Fibroblast of gingiva (primary cell): ENCODE results near the gene CCDC194.
A peak's percentile ranks its signal among the peaks of the same experiment; 100 is the strongest.
"Not testable (repeated sequence)": the region's sequence is repeated elsewhere in the genome, so short reads cannot be mapped to it uniquely, and the experiment has no call there.

Experiments used
- DNase-seq: peaks from one replicate; pipeline ENCODE4 v3.0.0-alpha.2; 2011; ENCODE audit warnings: low read depth

CCDC194 gene

GRCh38 chr19:17370026-17370587 is 23.9 kb downstream of the CCDC194 start:
- DNase-seq, result peak; percentile 65

DNA sequence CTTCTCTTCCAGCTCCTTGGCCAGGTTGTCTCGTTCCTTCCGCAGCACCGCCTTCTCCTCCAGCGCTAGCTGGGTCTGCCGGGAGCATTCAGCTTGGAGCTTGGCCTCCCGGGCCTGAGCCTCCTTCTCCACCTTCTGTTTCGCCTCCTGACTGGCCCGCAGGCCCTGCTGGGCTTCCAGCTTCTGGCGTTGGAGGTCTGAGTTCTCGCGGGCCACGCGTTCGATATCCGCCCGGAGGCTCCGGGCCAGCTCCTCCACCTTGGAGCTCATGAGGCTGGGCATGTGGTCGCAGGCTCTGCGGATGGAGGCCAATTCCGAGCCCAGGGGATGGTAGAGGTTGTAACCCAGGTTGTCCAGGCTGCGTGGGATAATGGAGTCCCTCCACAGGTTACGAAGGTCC is 28.6 kb downstream of the CCDC194 start:
- no peak for DNase-seq

DNA sequence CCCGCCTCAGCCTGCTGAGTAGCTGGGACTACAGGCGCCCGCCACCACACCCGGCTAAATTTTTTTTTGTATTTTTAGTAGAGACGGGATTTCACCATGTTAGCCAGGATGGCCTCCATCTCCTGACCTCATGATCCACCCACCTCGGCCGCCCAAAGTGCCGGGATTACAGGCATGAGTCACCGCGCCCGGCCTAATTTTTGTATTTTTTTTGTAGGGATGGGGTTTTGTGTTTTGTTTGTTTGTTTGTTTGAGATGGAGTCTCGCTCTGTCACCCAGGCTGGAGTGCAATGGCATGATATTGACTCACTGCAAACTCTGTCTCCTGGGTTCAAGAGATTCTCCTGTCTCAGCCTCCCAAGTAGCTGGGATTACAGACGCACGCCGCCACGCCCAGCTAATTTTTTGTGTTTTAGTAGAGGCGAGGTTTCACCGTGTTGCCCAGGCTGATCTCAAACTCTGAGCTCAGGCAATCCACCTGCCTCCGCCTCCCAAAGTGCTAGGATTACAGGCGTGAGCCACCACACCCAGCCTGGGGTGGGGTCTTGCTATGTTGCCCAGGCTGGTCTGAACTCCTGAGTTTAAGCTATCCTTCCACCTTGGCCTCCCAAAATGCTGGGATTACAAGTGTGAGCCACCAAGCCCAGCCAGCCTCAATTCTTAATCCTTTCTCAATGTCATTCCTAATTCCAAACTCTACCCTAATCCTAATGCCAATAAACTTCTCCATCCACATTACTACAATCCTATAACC is 30.0 kb downstream of the CCDC194 start:
- DNase-seq, result not testable (repeated sequence)

DNA sequence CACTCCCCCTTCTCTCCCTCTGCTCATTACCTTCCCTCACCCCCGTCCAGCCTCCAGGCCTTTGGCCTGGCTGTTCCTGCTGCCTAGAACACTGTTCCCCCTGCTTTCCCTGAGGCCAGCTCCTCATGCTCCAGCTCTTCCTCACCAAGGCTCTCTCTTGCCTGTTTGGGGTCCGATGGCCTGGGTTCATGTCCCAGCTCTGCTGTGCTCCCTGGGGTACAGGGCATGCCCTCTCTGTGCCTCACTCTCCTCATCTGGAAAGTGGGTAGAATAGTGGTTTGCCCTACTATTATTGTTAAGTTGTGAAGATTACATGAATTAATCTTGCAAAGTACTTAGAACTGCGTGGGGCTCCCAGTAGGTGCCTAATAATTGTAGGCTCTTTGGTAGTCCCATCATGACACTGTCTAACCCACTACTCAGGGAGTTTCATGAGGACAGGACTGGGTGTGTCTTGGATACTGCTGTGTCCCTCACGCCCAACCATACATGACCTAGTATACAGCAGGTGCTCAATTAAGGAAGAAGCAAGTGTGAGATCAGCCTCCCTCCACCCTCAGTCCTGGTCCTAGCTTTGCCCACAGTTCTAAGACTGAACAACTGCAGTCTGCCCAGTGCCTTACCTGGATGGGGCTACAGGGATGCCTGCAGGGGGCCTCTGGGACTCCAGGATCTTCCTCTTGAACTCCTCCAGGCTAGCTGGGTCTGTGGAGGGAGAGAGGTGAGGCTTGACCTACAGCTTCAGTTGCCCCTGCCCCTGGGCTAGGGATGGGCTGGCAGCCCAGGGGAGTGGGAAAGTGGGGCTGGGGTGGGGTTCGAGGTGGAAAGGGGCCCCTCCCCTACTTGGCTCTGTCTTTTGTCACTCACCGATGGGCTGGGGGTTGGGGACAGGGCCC is 33.8 kb downstream of the CCDC194 start:
- no peak for DNase-seq

DNA sequence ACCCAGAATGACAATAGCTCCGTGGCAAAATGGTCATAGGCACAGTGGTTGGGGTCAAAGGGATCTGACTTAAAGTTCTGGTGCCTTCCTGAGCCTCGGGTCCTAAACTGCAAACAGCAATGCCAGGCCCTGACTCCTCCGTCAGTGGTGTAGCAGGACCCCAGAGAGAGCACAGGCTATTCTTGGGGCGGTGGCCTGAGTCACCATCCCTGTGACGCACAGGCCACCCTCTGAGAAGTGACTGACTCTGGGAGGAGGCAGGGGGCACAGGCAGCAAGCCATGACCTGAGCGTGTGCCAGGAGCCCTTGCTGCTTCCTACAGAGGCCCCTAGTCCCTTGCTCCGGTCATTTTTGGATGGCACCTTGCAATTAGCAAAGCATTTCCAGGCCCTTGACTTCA is 35.6 kb downstream of the CCDC194 start:
- peak; percentile 51 for DNase-seq

DNA sequence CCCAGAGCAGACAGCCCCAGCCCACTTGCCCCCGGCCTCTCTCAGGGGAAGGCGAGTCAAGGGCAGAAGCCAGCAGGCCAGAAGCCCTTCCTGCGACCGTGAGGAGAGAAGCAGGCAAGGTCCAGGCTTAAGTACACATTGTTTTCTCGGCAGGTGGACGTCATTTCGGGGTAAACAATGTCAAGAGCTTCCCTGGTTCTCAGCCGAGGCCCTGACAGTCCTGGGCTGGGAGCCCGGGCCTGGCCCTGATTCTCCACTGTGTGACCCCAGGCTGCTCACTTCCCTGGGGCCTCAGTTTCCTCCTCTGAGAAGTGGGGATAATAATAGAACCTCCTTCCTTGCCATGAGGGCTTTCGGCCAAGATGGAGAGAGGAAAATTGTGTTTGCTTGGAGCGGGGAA is 36.3 kb downstream of the CCDC194 start:
- no peak for DNase-seq

GRCh38 chr19:17357078-17357666 is 36.8 kb downstream of the CCDC194 start:
- DNase-seq, result no peak

- DNase-seq, result no peak
These were observed 40.6 kb downstream of the CCDC194 start for GRCh38 chr19:17353386-17353785.

- no peak for DNase-seq
These were observed 41.3 kb downstream of the CCDC194 start for GRCh38 chr19:17352608-17353280.

GRCh38 chr19:17351815-17352435 is 42.1 kb downstream of the CCDC194 start:
- DNase-seq, result no peak

GRCh38 chr19:17348700-17349099 is 45.3 kb downstream of the CCDC194 start:
- DNase-seq, result peak; percentile 62

DNA sequence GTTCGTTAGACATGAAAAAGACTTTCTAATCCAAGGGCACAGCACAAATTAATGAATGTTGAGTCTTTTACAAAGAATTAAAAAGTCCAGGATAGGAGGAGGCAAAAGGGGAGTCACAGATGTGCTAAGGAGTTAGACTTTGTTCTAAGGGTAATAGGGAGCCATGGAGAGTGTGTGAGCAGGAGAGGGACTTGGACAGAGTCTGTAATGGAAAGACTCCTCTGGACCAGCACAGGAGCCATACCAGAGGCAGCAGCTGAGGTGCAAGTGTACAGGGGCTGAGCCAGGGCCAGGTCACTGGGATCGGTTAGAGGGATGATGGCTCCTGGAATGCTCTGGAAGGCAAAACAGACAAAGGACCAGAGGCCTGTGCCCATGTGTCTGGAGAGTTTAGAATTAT is 46.1 kb downstream of the CCDC194 start:
- no peak for DNase-seq

- no peak for DNase-seq
These were observed 46.6 kb downstream of the CCDC194 start for GRCh38 chr19:17347361-17347760.

DNA sequence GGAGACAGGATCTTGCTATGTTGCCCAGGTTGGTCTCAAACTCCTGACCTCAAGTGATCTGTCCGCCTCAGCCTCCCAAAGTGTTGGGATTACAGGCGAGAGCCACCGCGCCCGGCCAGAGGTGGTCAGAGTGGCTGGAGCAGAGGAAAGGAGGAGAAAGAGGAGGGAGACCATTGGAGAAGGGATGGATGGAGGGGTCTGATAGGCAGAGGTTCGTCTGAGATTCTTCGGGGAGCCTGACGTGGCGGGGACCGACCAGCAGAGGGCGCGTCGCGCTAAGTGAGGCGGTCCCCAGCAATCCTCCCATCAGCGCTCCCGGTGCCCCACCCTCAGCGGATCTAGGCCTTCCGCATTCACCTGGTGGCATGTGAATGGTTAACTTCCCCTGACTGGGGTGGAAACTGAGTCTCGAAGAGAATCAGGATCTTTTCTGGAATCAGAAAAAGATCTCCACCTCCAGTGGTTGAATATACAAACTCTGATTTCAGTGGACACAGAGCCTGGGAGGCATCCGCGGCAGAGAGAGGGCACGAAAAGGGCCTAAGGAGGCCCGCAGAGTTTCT is 47.8 kb downstream of the CCDC194 start:
- peak; percentile 40 for DNase-seq

GRCh38 chr19:17341845-17342244 is 52.2 kb downstream of the CCDC194 start:
- DNase-seq, result no peak

DNA sequence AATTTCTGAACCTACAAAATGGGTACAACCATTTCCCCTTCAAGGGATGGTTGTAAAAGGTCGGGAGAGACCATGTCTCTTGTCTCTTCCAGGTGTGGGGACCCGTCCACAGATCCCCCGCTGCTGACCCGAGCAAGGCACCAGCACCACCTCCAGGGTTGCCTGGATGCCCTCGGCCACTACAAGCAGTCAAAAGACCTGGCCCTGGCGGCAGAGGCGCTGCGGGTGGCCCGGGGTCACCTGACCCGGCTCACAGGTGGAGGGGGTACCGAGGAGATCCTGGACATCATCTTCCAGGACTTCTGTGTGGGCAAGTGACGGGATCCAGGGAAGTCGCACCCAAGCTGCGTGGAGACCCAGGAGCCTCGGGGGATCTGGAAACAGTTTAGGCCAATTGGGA is 52.6 kb downstream of the CCDC194 start:
- DNase-seq, result no peak

- DNase-seq, result no peak
These were observed 53.1 kb downstream of the CCDC194 start for GRCh38 chr19:17340871-17341357.
